Measurements from ENCODE around the gene TUBGCP3. TPM values are rescaled to one million over a fixed set of nuclear protein-coding genes. Genes with fewer than 3 reads are reported as not detected.

TUBGCP3 gene
- total and polyA plus RNA-seq, 2 experiments from 2014 or later: 12.8 to 40.2 TPM

GRCh38 chr13:112442483-112443090 is 145.4 kb downstream of the TUBGCP3 start:
- H4K20me1 ChIP-seq (replicated peaks; ENCODE audit: insufficient read depth): no peaks in the 10 kb centered on the region
- Mint-ChIP-seq H3K4me1 (peaks cover 8% of the 10 kb centered on the region; the same call in 2 of the 3 replicates), H3K27me3 (ENCODE audit: insufficient read depth, low read depth, poor library complexity) (peaks cover 15% of the 10 kb centered on the region), H3K4me3 (no peak overlapping the region), H3K27ac (no peak overlapping the region), H3K9me3 (peaks cover 16% of the 10 kb centered on the region), H3K36me3 (ENCODE audit: low read depth) (peaks cover 3% of the 10 kb centered on the region; the same call in 1 of the 3 replicates)
- H3K4me3 ChIP-seq: no peak overlapping the region
- H3K36me3 ChIP-seq (ENCODE audit: insufficient read depth): no peaks in the 10 kb centered on the region
- no peak for TF ChIP-seq ZNF114 (CRISPR knock-in tag; IDR thresholded peaks at IDR 0.05)
- TF ChIP-seq REST (IDR thresholded peaks at IDR 0.05; ENCODE audit: unreplicated experiment): no peak
- no peak for TF ChIP-seq NANOG (IDR thresholded peaks at IDR 0.05; ENCODE audit: borderline replicate concordance)
- no peak for TF ChIP-seq ETS1 (IDR thresholded peaks at IDR 0.05)
- TF ChIP-seq JUNB (IDR thresholded peaks at IDR 0.05; ENCODE audit: unreplicated experiment): no peak
- no peak for TF ChIP-seq ZNF331 (CRISPR knock-in tag; IDR thresholded peaks at IDR 0.05; ENCODE audit: low read depth)
- TF ChIP-seq STAT1 (IDR thresholded peaks at IDR 0.05; ENCODE audit: unreplicated experiment): no peak
- TF ChIP-seq CREB1 (CRISPR knock-in tag; IDR thresholded peaks at IDR 0.05; ENCODE audit: low read depth): no peak
- no peak for TF ChIP-seq CTCF (conservative IDR thresholded peaks at IDR 0.05; ENCODE audit: low read depth in 2 of 2)
- no peak for TF ChIP-seq POLR2AphosphoS5 (IDR thresholded peaks at IDR 0.05; ENCODE audit: low read depth)
- TF ChIP-seq EZH2phosphoT487 (IDR thresholded peaks at IDR 0.05; ENCODE audit: unreplicated experiment): no peak
- TF ChIP-seq EZH2 (IDR thresholded peaks at IDR 0.05; ENCODE audit: low read depth, unreplicated experiment): no peak
- no peak for TF ChIP-seq ZNF462 (CRISPR knock-in tag; IDR thresholded peaks at IDR 0.05)
- no peaks in the 10 kb centered on the region for H3F3A ChIP-seq (replicated peaks; ENCODE audit: low read depth)
- H3K27ac ChIP-seq (ENCODE audit: low read depth): no peak overlapping the region
- no peaks in the 10 kb centered on the region for H3K27me3 ChIP-seq (ENCODE audit: insufficient read depth)
- no peak overlapping the region for H3K4me2 ChIP-seq
- H3K79me2 ChIP-seq (replicated peaks; ENCODE audit: insufficient read depth): no peaks in the 10 kb centered on the region
- no peaks in the 10 kb centered on the region for H3K9me2 ChIP-seq (ENCODE audit: insufficient read depth)
- DNase-seq (ENCODE audit: low spot score) (peak; percentile 24), ATAC-seq (peak; percentile 19)
- no peaks in the 10 kb centered on the region for H3K4me1 ChIP-seq (ENCODE audit: insufficient read depth)
- peak overlapping the region; percentile 59; the same call in 1 of the 2 replicates for H2AFZ ChIP-seq
